KOPT-K1 (cell line): ENCODE data around the gene OR51B4.

Experiments
- H3K27ac ChIP-seq: fragments of 200-600 bp; sonication (generic); 2 replicates; pipeline ENCODE4 v1.5.1; 2016; ENCODE audit warnings: antibody characterized with exemption, mild to moderate bottlenecking, low read depth, low read length; ENCODE audit not compliant: poor library complexity, severe bottlenecking
- H3K36me3 ChIP-seq: fragments of 200-600 bp; sonication (generic); 2 replicates; pipeline ENCODE4 v1.5.1; 2017; ENCODE audit warnings: antibody characterized with exemption, mild to moderate bottlenecking, low read length, moderate library complexity; ENCODE audit not compliant: insufficient read depth
- H3K9me3 ChIP-seq: fragments of 200-600 bp; sonication (generic); 2 replicates; pipeline ENCODE4 v1.5.1; 2017; ENCODE audit warnings: antibody characterized with exemption, low read length, mild to moderate bottlenecking; ENCODE audit not compliant: insufficient read depth, poor library complexity, severe bottlenecking

OR51B4 gene

GRCh38 chr11:5286351-5286750, 15.4 kb downstream of the OR51B4 start:
- Histone ChIP-seq H3K27ac (no peak overlapping the region), H3K9me3 (no peaks in the 10 kb centered on the region)

GRCh38 chr11:5285703-5286340, 15.9 kb downstream of the OR51B4 start:
- H3K27ac ChIP-seq, result no peak overlapping the region
- H3K36me3 ChIP-seq, result no peaks in the 10 kb centered on the region
- no peaks in the 10 kb centered on the region for H3K9me3 ChIP-seq

More at GRCh38 chr11:5286351-5286750, 15.4 kb downstream of the OR51B4 start:
- no peaks in the 10 kb centered on the region for H3K36me3 ChIP-seq

GRCh38 chr11:5284637-5285036, 17.1 kb downstream of the OR51B4 start:
- no peaks in the 10 kb centered on the region for H3K36me3 ChIP-seq
- no peak overlapping the region for H3K27ac ChIP-seq
- H3K9me3 ChIP-seq, result no peaks in the 10 kb centered on the region

- no peak overlapping the region for H3K27ac ChIP-seq
Observed at GRCh38 chr11:5283882-5284281, 17.9 kb downstream of the OR51B4 start.

GRCh38 chr11:5283086-5283485, 18.7 kb downstream of the OR51B4 start:
- no peaks in the 10 kb centered on the region for H3K36me3 ChIP-seq
- no peak overlapping the region for H3K27ac ChIP-seq
- H3K9me3 ChIP-seq, result no peaks in the 10 kb centered on the region

More at GRCh38 chr11:5283882-5284281, 17.9 kb downstream of the OR51B4 start:
- H3K9me3 ChIP-seq, result no peaks in the 10 kb centered on the region
- no peaks in the 10 kb centered on the region for H3K36me3 ChIP-seq

GRCh38 chr11:5282628-5283027, 19.1 kb downstream of the OR51B4 start:
- no peaks in the 10 kb centered on the region for H3K36me3 ChIP-seq
- no peak overlapping the region for H3K27ac ChIP-seq
- H3K9me3 ChIP-seq, result no peaks in the 10 kb centered on the region

- Histone ChIP-seq H3K36me3 (no peaks in the 10 kb centered on the region), H3K27ac (no peak overlapping the region), H3K9me3 (no peaks in the 10 kb centered on the region)
Observed at GRCh38 chr11:5281596-5281995, 20.1 kb downstream of the OR51B4 start.

- Histone ChIP-seq H3K27ac (no peak overlapping the region), H3K36me3 (no peaks in the 10 kb centered on the region), H3K9me3 (no peaks in the 10 kb centered on the region)
Observed at GRCh38 chr11:5280582-5281102, 21.1 kb downstream of the OR51B4 start.

GRCh38 chr11:5279471-5280090, 22.2 kb downstream of the OR51B4 start:
- H3K9me3 ChIP-seq, result no peaks in the 10 kb centered on the region
- no peak overlapping the region for H3K27ac ChIP-seq
- no peaks in the 10 kb centered on the region for H3K36me3 ChIP-seq

- Histone ChIP-seq H3K36me3 (no peaks in the 10 kb centered on the region), H3K9me3 (no peaks in the 10 kb centered on the region), H3K27ac (no peak overlapping the region)
Observed at GRCh38 chr11:5277807-5278382, 23.9 kb downstream of the OR51B4 start.

GRCh38 chr11:5276697-5277096, 25.0 kb downstream of the OR51B4 start:
- Histone ChIP-seq H3K9me3 (no peaks in the 10 kb centered on the region), H3K27ac (no peak overlapping the region), H3K36me3 (no peaks in the 10 kb centered on the region)

GRCh38 chr11:5275369-5276110, 26.2 kb downstream of the OR51B4 start:
- H3K27ac ChIP-seq, result no peak overlapping the region
- H3K36me3 ChIP-seq, result no peaks in the 10 kb centered on the region
- no peaks in the 10 kb centered on the region for H3K9me3 ChIP-seq

- Histone ChIP-seq H3K9me3 (no peaks in the 10 kb centered on the region), H3K27ac (no peak overlapping the region), H3K36me3 (no peaks in the 10 kb centered on the region)
Observed at GRCh38 chr11:5274395-5274794, 27.4 kb downstream of the OR51B4 start.

GRCh38 chr11:5272395-5273017, 29.2 kb downstream of the OR51B4 start:
- Histone ChIP-seq H3K36me3 (no peaks in the 10 kb centered on the region), H3K9me3 (no peaks in the 10 kb centered on the region), H3K27ac (no peak overlapping the region)

GRCh38 chr11:5269715-5270147, 32.0 kb downstream of the OR51B4 start, which contains the start of gene HBE1:
HBE1 (minus strand) TSS chr11:5269945; CDS start chr11:5269890, 55 bp downstream.
- Histone ChIP-seq H3K36me3 (no peaks in the 10 kb centered on the region), H3K27ac (no peak within 1 kb of the TSS), H3K9me3 (no peaks in the 10 kb centered on the region)
